Ectodermal cell (in vitro differentiated cells): ENCODE data around the gene OR10J5. TPM values are rescaled to one million over a fixed set of nuclear protein-coding genes. Genes with fewer than 3 reads are reported as not detected.
A peak's percentile ranks its signal among the peaks of the same experiment; 100 is the strongest.

ENCODE experiments used
- H3K27ac ChIP-seq: 2 replicates; pipeline ENCODE4 v1.7.0; 2013; ENCODE audit warnings: mild to moderate bottlenecking, low read depth, low read length; ENCODE audit not compliant: insufficient read depth, poor library complexity, severe bottlenecking
- H3K27me3 ChIP-seq: 2 replicates; pipeline ENCODE4 v1.7.0; 2013; ENCODE audit warnings: mild to moderate bottlenecking, low read length; ENCODE audit not compliant: insufficient read depth, control insufficient read depth, poor library complexity, severe bottlenecking
- H3K36me3 ChIP-seq: one replicate; pipeline ENCODE4 v1.7.0; 2013; ENCODE audit warnings: low read length; ENCODE audit not compliant: control insufficient read depth, insufficient read depth
- H3K4me1 ChIP-seq: one replicate; pipeline ENCODE4 v1.7.0; 2013; ENCODE audit warnings: low read length; ENCODE audit not compliant: control insufficient read depth, insufficient read depth
- H3K4me3 ChIP-seq: 2 replicates; pipeline ENCODE4 v1.7.0; 2013; ENCODE audit warnings: low read depth, low read length, control low read depth; ENCODE audit not compliant: insufficient read depth
- H3K9me3 ChIP-seq: 2 replicates; pipeline ENCODE4 v1.7.0; 2013; ENCODE audit warnings: mild to moderate bottlenecking, low read length, moderate library complexity; ENCODE audit not compliant: control insufficient read depth
- WGBS, 2 experiments: methylation state at CpG; one replicate each; pipeline ENCODE4 v1.1.7; 2013; ENCODE audit warnings: missing lambda C conversion rate in 2 of 2; 5-methylcytosine and 5-hydroxymethylcytosine counted together
- polyA plus RNA-seq, 4 experiments: library from polyadenylated mRNA; stranded (reverse); fragments of 50-300 nt; gene quantifications; one replicate each; pipeline ENCODE4 v1.2.3, GENCODE V29; 2013

The OR10J5 gene, protein sequence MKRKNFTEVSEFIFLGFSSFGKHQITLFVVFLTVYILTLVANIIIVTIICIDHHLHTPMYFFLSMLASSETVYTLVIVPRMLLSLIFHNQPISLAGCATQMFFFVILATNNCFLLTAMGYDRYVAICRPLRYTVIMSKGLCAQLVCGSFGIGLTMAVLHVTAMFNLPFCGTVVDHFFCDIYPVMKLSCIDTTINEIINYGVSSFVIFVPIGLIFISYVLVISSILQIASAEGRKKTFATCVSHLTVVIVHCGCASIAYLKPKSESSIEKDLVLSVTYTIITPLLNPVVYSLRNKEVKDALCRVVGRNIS
- polyA plus RNA-seq (2013, experiment 1 of 4) = not detected
- not detected for polyA plus RNA-seq (2013, experiment 2 of 4)
- not detected for polyA plus RNA-seq (2013, experiment 3 of 4)
- not detected for polyA plus RNA-seq (2013, experiment 4 of 4)

- WGBS, 2 experiments = 83 to 100% methylated on average over 1 of the region's 1 CpG
- H3K4me3 ChIP-seq = no peak within 1 kb of the TSS
- no peak within 1 kb of the TSS for H3K27ac ChIP-seq
- H3K27me3 ChIP-seq = no peaks in the 10 kb centered on the region
- no peaks in the 10 kb centered on the region for H3K9me3 ChIP-seq
- no peaks in the 10 kb centered on the region for H3K4me1 ChIP-seq
- no peaks in the 10 kb centered on the region for H3K36me3 ChIP-seq
Observed at GRCh38 chr1:159535907-159536306, at the start of gene OR10J5. OR10J5 (minus strand) TSS chr1:159536007; CDS start chr1:159536007, 0 bp downstream.

- Histone ChIP-seq H3K27ac (no peak overlapping the region), H3K36me3 (no peaks in the 10 kb centered on the region)
- 93 to 95% methylated on average over 2 of the region's 2 CpGs for WGBS, 2 experiments
Observed at GRCh38 chr1:159584536-159584935, 48.7 kb upstream of the OR10J5 start.

DNA sequence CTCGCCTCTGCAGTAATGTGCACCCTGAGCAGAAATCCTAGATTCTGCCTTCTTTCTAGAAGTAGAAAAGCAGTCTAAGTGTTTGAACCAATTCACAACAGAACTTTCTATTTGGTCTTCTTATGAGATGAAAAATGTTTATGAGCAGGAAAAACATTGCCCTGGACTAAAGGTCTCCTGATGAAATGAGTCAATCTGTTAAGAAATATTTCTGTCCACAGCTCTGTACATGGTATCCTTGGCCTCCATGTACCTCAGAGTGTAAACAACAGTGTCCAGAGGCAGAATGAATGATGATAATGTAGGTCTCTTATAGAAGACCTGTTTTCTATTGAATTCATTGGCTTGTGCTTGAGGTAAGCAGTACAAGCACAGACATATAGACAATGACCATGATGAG is 45.6 kb upstream of the OR10J5 start:
- WGBS, 2 experiments = 83 to 94% methylated on average over 1 of the region's 1 CpG
- no peaks in the 10 kb centered on the region for H3K9me3 ChIP-seq

More at GRCh38 chr1:159584536-159584935, 48.7 kb upstream of the OR10J5 start:
- no peaks in the 10 kb centered on the region for H3K4me1 ChIP-seq
- H3K27me3 ChIP-seq = no peaks in the 10 kb centered on the region
- H3K9me3 ChIP-seq = no peaks in the 10 kb centered on the region
- H3K4me3 ChIP-seq = no peak overlapping the region

DNA sequence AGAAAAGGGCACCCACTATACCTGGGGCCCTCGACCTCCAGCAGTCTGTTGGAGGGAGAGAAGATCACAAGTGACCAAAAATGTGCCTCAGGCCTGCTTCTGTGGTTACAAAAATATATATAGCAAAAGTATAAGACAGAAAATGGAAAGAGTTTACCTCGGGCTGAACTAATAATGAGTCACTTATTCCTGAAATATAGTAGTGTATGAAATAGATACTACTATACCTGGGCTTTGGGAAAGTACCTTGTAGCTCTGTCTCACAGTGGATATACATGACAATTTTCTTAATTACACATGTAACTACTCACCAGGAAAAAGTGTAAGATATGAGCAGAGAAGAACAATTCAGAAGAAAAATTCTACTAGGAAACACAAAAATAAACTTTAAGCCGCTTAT is 44.5 kb upstream of the OR10J5 start:
- H3K36me3 ChIP-seq = no peaks in the 10 kb centered on the region
- no peaks in the 10 kb centered on the region for H3K4me1 ChIP-seq
- H3K27me3 ChIP-seq = no peaks in the 10 kb centered on the region
- no peak overlapping the region for H3K27ac ChIP-seq
- WGBS, 2 experiments = 90% methylated on average over 2 of the region's 3 CpGs; no CpG with 5 or more reads in 1 of the 2 experiments
- H3K4me3 ChIP-seq = no peak overlapping the region
- H3K9me3 ChIP-seq = no peaks in the 10 kb centered on the region

More for the DNA sequence above, 45.6 kb upstream of the OR10J5 start:
- H3K4me1 ChIP-seq = no peaks in the 10 kb centered on the region
- H3K4me3 ChIP-seq = no peak overlapping the region
- H3K27me3 ChIP-seq = no peaks in the 10 kb centered on the region
- H3K27ac ChIP-seq = no peak overlapping the region
- H3K36me3 ChIP-seq = no peaks in the 10 kb centered on the region

GRCh38 chr1:159577446-159577845 is 41.6 kb upstream of the OR10J5 start:
- no peaks in the 10 kb centered on the region for H3K9me3 ChIP-seq
- WGBS, 2 experiments = 91 to 93% methylated on average over 2 of the region's 3 CpGs
- no peak overlapping the region for H3K27ac ChIP-seq
- no peaks in the 10 kb centered on the region for H3K27me3 ChIP-seq
- H3K36me3 ChIP-seq = no peaks in the 10 kb centered on the region
- no peaks in the 10 kb centered on the region for H3K4me1 ChIP-seq
- no peak overlapping the region for H3K4me3 ChIP-seq

DNA sequence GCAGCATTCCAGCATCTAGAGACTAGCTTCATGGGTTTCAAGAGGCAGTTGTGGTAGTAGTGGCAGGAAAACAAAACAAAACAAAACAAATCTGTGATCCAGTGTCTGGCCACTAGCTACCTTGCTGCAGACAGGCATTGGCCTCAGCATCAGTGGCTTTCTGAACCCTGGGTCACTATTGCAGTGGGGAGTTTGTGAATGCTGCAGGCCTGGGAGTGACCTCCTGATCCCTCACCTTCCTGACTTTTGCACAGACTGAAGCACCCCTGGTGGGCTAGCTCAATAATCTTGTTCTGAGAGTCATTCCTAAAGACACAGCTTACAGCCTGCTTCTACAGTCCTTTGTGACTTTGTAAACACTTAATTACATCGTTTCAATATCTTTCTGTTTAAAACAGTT is 26.9 kb upstream of the OR10J5 start:
- WGBS, 2 experiments = 51 to 71% methylated on average over 1 of the region's 1 CpG
- peak overlapping the region; percentile 60 for H3K27ac ChIP-seq
- H3K27me3 ChIP-seq = no peaks in the 10 kb centered on the region
- peaks cover 8% of the 10 kb centered on the region for H3K4me1 ChIP-seq
- no peaks in the 10 kb centered on the region for H3K9me3 ChIP-seq
- H3K36me3 ChIP-seq = no peaks in the 10 kb centered on the region
- H3K4me3 ChIP-seq = no peak overlapping the region

DNA sequence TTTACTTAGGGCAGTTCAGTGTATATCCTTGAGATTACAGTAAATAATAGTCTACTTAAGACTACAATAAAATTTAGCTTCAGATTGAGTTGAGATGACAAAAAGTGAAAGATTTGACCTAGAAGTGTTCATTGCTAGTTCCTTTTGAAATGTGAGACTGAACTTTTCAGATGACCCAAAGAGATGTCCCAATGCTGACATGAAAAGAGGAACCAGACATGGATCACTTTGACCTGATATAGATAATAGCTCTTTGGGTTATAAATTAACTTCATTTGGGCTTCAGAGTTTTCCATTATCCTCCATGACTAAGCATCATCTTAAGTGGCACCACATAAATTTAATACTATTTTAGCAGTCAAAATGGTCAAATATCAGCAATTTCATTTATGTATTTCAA is 25.7 kb upstream of the OR10J5 start:
- Histone ChIP-seq H3K4me3 (no peak overlapping the region), H3K27ac (no peak overlapping the region), H3K36me3 (no peaks in the 10 kb centered on the region), H3K4me1 (peaks cover 8% of the 10 kb centered on the region), H3K27me3 (no peaks in the 10 kb centered on the region), H3K9me3 (no peaks in the 10 kb centered on the region)

DNA sequence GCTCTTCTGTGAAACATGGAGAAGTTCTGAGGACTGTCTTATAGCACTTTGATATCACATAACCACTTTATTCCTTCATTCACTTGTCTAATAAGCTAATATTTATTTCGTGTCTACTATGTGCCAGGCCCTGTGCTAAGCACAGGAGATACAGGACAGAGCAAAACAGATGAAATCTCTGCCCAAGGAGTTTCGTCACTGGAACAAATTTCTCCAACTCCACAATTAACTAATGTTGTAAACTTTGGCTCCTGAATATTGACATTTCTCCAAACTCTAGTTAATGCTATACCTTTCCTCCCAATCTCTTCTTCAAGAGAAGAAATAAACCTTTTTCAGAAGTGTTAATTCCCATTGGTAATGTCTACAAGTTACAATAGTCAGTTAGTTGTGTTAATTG is 24.8 kb upstream of the OR10J5 start:
- Histone ChIP-seq H3K9me3 (no peaks in the 10 kb centered on the region), H3K36me3 (no peaks in the 10 kb centered on the region), H3K4me1 (peaks cover 8% of the 10 kb centered on the region), H3K27ac (no peak overlapping the region), H3K27me3 (no peaks in the 10 kb centered on the region), H3K4me3 (no peak overlapping the region)
- WGBS, 2 experiments = 88 to 89% methylated on average over 2 of the region's 2 CpGs

DNA sequence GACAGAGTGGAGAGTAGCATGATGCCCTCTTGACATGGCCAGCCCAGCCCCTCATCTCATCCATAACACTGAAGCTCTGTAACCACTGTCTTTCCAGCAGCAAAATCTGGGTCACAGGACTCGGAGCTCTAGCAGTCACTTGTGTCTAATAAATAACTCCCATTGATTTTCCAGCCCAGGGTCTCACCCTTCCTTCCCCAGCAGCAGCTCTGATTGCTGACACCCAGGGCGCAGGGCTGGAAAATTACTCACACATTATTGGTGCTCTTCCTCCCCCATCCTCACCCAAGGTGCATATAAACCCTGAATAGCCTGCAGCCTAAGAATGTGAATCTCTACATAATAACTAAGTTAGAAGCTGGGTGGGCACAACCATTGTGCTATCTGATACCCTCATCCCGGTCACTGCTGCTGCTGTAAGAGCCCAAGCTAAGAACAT is 21.1 kb upstream of the OR10J5 start:
- Histone ChIP-seq H3K27ac (no peak overlapping the region), H3K4me1 (no peaks in the 10 kb centered on the region), H3K9me3 (no peaks in the 10 kb centered on the region), H3K4me3 (no peak overlapping the region), H3K27me3 (no peaks in the 10 kb centered on the region), H3K36me3 (no peaks in the 10 kb centered on the region)
- 59 to 60% methylated on average over 3 of the region's 3 CpGs for WGBS, 2 experiments

DNA sequence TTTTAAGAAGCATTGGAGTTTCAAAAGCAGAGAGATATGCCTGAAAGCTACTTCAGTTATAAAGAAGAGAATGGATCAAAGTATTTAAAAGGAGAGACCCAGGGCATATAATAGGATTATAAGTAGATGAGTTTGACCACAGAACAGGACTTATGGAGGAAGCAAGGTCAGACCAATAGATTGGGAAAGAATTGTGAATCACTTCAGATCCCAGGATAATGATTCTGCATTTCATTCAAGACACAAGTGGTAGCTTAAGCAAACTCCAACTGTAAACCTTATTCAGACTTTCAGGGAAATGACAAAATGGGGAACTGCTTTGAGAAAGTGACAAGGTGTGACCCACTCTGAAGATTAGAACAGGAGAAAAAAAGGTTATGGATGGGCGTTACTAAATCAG is 18.9 kb upstream of the OR10J5 start:
- 80 to 90% methylated on average over 1 of the region's 1 CpG for WGBS, 2 experiments
- Histone ChIP-seq H3K36me3 (no peaks in the 10 kb centered on the region), H3K27me3 (no peaks in the 10 kb centered on the region), H3K9me3 (no peaks in the 10 kb centered on the region), H3K4me1 (no peaks in the 10 kb centered on the region), H3K27ac (no peak overlapping the region), H3K4me3 (no peak overlapping the region)
